A204.1 (cell line): Measurements from ENCODE around the gene RFTN1.

Experiments
- FAIRE-seq: peaks from 2 replicates; lab custom pipeline; 2012; peaks lifted over from hg19 to GRCh38; lab: Jason Lieb, UNC

The RFTN1 gene

DNA sequence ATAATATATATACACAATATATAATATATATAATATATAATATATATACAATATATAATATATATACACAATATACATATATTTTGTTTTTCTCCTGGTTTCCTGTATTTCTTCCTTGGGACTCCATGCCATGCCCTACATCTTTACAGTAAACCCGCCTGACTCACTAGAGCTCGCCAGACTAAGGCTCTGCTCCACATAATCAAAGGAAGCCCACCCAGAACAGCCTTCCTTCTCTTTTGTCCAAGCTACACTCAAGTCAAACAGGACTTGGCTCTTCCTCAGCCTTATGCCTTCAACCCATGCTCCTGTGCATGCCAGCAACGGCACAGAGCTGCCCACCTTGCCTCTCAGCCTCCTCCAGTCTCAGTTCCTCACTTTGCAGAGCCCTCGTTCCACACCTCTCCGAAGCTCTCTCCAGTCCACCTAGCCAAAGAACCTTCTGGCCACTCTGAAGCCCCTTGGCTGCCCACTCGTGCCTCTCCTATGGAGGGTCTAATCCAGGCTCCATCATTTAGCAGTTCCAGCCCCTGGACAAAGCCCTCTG is 109.1 kb downstream of the RFTN1 start:
- FAIRE-seq, result no peak

DNA sequence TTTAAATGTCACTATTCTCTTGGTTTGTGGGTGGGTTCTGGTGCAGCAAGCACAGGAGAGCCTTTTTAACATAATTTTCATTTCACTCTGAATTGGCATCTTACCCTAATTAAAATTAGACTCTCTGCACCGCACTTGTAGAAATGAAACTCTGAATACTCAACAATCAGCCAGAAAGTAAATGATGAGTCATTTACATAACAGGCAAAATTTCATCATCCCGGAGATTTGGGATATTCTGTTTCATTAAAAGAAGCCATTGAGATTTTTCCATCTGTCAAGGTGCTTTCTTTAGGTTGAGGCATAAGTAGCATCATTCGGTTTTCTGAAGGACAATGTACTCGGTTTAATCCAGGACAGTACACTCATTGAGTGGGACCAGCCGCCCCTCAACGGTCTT is 111.0 kb downstream of the RFTN1 start:
- no peak for FAIRE-seq

DNA sequence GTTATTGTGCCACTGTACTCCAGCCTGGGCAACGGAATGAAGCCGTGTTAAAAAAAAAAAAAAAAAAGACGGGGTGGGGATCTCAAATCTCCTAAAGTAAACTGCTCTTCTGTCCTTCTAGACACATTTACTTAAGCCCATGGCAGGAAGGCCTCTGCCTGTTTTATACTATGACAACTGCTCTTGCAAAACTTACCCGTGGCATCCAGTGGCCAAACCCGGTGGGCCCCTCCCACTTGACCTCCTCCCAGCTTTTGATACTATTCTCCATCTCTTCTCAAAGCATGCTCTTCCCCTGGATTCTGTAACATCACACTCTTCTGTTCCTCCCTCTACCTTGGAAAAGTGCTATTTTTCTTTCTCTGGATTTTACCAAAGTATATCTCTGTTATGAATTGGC is 112.2 kb downstream of the RFTN1 start:
- FAIRE-seq, result no peak

- no peak for FAIRE-seq
Measured at GRCh38 chr3:16400106-16400931, 113.2 kb downstream of the RFTN1 start.

DNA sequence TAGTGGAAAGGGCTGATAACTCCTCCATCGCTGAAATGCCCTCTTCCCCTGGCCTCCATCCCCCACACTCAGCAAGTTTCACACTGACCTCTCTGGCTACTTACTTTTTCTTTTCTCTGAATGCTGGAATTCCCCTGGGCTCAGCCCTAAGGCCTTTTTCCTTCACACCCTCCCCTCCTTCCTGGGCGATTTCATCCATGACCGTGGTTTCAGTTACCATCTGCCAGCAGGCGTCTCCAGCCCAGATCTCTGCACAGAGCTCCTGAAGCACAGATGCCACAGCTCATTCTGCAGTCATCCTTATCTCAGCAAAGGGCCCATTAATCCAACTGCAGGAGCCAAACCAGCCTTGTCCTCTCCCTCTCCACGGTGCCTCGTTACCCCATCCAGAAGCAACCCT is 114.0 kb downstream of the RFTN1 start:
- FAIRE-seq, result no peak

DNA sequence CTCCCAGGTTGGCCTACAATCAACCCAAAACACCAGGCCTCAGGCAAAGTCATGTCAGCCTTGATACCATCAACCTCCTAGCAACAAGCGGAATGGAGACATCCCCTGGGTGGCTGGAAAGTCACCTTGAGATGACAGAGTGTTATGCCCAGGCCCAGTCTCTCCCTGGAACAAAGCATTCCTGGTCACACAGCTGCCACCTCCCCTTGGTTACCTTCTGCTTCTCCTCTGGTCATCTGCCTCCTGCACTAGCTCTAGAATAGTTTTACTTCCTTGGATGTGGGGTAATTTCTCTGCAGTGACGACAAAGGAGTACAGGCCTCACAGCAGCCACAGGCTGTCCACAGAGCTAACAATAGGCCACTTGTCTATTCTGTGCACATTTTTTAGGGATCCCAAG is 114.9 kb downstream of the RFTN1 start:
- no peak for FAIRE-seq

GRCh38 chr3:16396202-16396601 is 117.3 kb downstream of the RFTN1 start:
- FAIRE-seq, result no peak

DNA sequence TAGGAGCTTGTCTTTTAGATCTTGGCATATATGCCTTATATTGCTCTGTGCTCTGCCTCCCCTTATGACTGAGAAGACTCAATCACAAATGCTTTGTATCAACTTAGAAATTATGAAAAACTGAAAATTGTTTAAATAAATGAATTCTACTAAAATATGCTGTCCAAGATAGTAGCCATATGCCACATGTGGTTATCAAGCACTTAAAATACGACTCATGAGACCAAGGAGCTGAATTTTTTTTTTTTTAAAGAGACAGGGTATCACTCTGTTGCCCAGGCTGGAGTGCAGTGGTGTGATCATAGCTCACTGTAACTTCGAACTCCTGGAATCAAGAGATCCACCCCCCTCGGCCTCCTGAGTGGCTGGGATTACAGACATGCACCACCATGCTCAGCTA is 118.3 kb downstream of the RFTN1 start:
- no peak for FAIRE-seq

DNA sequence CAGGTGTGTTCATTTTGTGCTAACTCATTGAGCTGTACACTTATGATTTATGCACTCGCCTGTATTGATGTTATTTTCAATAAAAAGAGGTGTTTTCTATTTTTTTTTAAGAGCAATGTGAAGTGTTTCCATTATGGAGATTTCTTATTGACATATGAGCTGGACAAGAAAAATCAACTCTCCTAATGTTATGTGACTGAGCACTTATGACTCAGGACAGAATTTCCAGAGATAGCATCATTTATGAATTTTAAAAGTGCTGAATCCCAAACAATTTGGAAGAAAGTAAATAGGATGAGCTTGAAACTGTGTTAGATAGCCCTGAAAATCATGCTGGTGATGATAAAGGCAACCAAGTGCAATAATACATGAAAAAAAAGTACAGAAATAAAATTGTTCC is 118.9 kb downstream of the RFTN1 start:
- FAIRE-seq, result no peak

GRCh38 chr3:16392717-16393116 is 120.8 kb downstream of the RFTN1 start:
- FAIRE-seq, result no peak

DNA sequence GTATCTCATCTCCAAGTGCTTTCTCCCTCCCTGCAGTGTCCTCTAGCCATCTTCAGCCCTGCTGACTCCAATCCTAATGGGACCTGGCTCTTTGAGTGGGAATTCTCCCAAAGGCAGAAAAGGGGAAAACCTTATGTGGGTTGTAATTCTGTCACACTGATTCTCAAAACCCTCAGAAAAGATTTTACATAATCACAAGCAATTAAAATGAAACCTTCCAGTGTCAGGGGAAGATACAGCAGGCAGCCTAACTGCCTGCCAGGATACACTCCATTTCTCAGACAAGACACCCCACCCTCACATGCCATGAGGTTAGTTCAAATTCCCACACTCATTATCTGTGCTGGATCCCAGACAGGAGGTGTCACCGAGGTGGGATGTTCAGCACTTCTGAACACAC is 121.4 kb downstream of the RFTN1 start:
- FAIRE-seq, result no peak

DNA sequence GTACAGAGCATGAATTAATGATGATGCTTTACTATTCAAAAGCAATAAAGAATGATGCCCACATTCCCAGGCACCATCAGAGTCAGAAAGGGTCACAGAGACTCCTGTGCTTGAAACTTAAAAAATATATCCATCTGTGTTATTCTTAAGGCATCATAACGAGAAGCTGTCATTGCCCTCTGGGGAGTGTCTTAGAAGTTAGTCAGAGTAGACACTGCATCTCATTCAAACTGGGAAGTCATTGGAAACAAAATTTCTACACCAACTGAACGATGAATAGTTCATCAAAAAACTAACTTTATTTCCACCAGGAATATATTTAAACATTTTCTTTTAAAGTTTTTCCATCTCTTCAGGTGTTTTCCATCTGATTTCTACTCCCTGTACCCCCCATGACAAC is 122.9 kb downstream of the RFTN1 start:
- FAIRE-seq, result no peak

GRCh38 chr3:16388850-16389441 is 124.6 kb downstream of the RFTN1 start:
- FAIRE-seq, result no peak

- no peak for FAIRE-seq
Measured at GRCh38 chr3:16386561-16386960, 126.9 kb downstream of the RFTN1 start.

- FAIRE-seq, result no peak
Measured at GRCh38 chr3:16385151-16385550, 128.3 kb downstream of the RFTN1 start.

DNA sequence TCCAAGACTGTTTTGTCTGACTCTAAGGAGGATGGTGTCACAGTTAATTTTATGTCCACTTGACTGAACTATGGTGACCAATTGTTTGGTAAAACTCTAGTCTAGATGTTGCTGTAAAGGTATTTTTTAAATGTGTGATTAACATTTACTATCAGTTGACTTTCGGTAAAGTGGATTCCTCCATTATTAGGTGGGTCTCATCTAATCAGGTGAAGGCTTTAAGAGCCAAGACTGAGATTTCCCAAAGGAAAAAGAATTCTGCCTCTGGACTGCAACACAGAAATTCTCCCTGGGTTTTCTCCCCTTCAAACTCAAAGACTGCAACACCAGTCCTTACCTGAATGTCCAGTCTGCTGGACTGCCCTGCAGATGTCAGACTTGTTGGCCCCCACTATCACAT is 129.6 kb downstream of the RFTN1 start:
- FAIRE-seq, result no peak

DNA sequence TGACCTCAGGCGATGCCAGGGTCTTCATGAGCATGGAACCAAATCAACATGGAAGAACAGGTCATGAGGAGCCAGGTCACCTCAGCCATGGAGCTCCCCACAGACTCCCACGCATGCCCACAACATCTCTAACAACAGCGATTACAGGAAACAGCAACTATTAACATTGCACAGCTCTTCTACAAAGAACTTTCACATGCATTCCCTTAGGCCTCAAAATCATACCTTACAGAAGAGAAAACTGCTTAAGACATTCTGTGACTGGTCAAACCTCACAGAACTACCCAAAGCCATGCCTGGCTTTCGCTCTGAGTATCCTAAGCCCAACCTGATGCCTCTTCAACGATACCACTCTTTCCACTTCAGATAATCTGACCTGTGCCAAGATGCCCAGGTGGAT is 130.7 kb downstream of the RFTN1 start:
- no peak for FAIRE-seq

- FAIRE-seq, result no peak
Measured at GRCh38 chr3:16381426-16381825, 132.1 kb downstream of the RFTN1 start.

GRCh38 chr3:16380421-16380820 is 133.1 kb downstream of the RFTN1 start:
- FAIRE-seq, result no peak

- no peak for FAIRE-seq
Measured at GRCh38 chr3:16379838-16380237, 133.7 kb downstream of the RFTN1 start.

GRCh38 chr3:16378920-16379319 is 134.6 kb downstream of the RFTN1 start:
- no peak for FAIRE-seq

- no peak for FAIRE-seq
Measured at GRCh38 chr3:16378415-16378814, 135.1 kb downstream of the RFTN1 start.

- FAIRE-seq, result no peak
Measured at GRCh38 chr3:16377847-16378302, 135.6 kb downstream of the RFTN1 start.

- FAIRE-seq, result no peak
Measured at GRCh38 chr3:16377196-16377595, 136.3 kb downstream of the RFTN1 start.
